H1 (cell line): Measurements from ENCODE around the gene MAP4K4. TPM values are rescaled to one million over a fixed set of nuclear protein-coding genes. Genes with fewer than 3 reads are reported as not detected.

ENCODE experiments used
- CTCF ChIA-PET: fragments of 300-600 bp; sonication (Branson Sonifier 250); formaldehyde crosslinking; loops from one replicate; lab custom pipeline; 2021; ENCODE audit not compliant: partially characterized antibody; lab: Charles Lee
- POLR2A ChIA-PET: fragments of 300-600 bp; sonication (Branson Sonifier 250); formaldehyde crosslinking; loops from one replicate; lab custom pipeline; 2021; ENCODE audit warnings: inconsistent platforms; ENCODE audit not compliant: partially characterized antibody; lab: Charles Lee
- DNase-seq, 2 experiments: peaks; one replicate each; pipeline versions ENCODE4 v3.0.0 to v3.0.0-alpha.2; 2010 to 2022; ENCODE audit warnings: low spot score in 2 of 2, low read depth in 1 of 2, mixed read lengths in 1 of 2
- FAIRE-seq: peaks from 2 replicates; lab custom pipeline; 2011; peaks lifted over from hg19 to GRCh38; lab: Jason Lieb, UNC
- H2AFZ ChIP-seq: 2 replicates; pipeline ENCODE4 v1.8.1; 2012; ENCODE audit warnings: low read length, inconsistent platforms
- H2AK5ac ChIP-seq: 2 replicates; pipeline ENCODE4 v1.6.1; 2013; ENCODE audit warnings: low read depth, low read length
- H2BK120ac ChIP-seq: replicated peaks from 2 replicates; pipeline ENCODE3; 2013; ENCODE audit warnings: low read depth, low read length, inconsistent platforms
- H2BK12ac ChIP-seq: 2 replicates; pipeline ENCODE4 v1.6.1; 2013; ENCODE audit warnings: low read depth, low read length
- H2BK15ac ChIP-seq: 2 replicates; pipeline ENCODE4 v1.6.1; 2013; ENCODE audit warnings: low read length
- H2BK20ac ChIP-seq: 2 replicates; pipeline ENCODE4 v1.6.1; 2013; ENCODE audit warnings: low read length
- H2BK5ac ChIP-seq: 2 replicates; pipeline ENCODE4 v1.6.1; 2013; ENCODE audit warnings: low read depth, low read length
- H3K14ac ChIP-seq: 2 replicates; pipeline ENCODE4 v1.6.1; 2013; ENCODE audit warnings: inconsistent platforms; ENCODE audit not compliant: insufficient read length
- H3K18ac ChIP-seq: 2 replicates; pipeline ENCODE4 v1.6.1; 2013; ENCODE audit warnings: low read length; ENCODE audit errors: extremely low read depth
- H3K23ac ChIP-seq: 2 replicates; pipeline ENCODE4 v1.6.1; 2013; ENCODE audit warnings: inconsistent platforms; ENCODE audit not compliant: insufficient read length
- H3K23me2 ChIP-seq: 2 replicates; pipeline ENCODE4 v1.6.1; 2013; ENCODE audit warnings: low read depth, low read length
- H3K27ac ChIP-seq: 2 replicates; pipeline ENCODE4 v1.6.1; 2011; ENCODE audit warnings: low read depth, low read length, inconsistent platforms
- H3K27me3 ChIP-seq, 4 experiments: replicated peaks in 1 of 4; 1 replicate in 1 of 4; 2 replicates in 3 of 4; pipeline versions ENCODE4 v1.6.1 to v1.8.1; 2011 to 2013; ENCODE audit warnings: low read length in 3 of 4, mild to moderate bottlenecking in 3 of 4, inconsistent platforms in 2 of 4, mixed read lengths in 2 of 4, moderate library complexity in 1 of 4; ENCODE audit not compliant: control insufficient read depth in 3 of 4, insufficient read depth in 3 of 4; ENCODE audit errors: extremely low read depth in 1 of 4
- H3K36me3 ChIP-seq, 4 experiments: 2 replicates each; pipeline versions ENCODE4 v1.6.1 to v1.8.1; 2011 to 2013; ENCODE audit warnings: mild to moderate bottlenecking in 4 of 4, low read length in 3 of 4, moderate library complexity in 2 of 4, control low read depth in 1 of 4, inconsistent platforms in 1 of 4; ENCODE audit not compliant: insufficient read depth in 4 of 4, control insufficient read depth in 2 of 4
- H3K4ac ChIP-seq: replicated peaks from 2 replicates; pipeline ENCODE3; 2013; ENCODE audit warnings: low read length, low read depth, mixed read lengths, inconsistent platforms; ENCODE audit not compliant: insufficient read length
- H3K4me1 ChIP-seq, 4 experiments: replicated peaks in 1 of 4; 1 replicate in 1 of 4; 2 replicates in 3 of 4; pipeline versions ENCODE4 v1.6.1 to v1.8.1; 2011 to 2013; ENCODE audit warnings: low read length in 3 of 4, inconsistent platforms in 2 of 4, mixed read lengths in 1 of 4; ENCODE audit not compliant: insufficient read depth in 4 of 4, control insufficient read depth in 3 of 4
- H3K4me2 ChIP-seq, 2 experiments: 2 replicates each; pipeline versions ENCODE4 v1.6.1 to v1.8.1; 2011 to 2013; ENCODE audit warnings: low read depth in 2 of 2, low read length in 2 of 2, control low read depth in 1 of 2, inconsistent platforms in 1 of 2, mild to moderate bottlenecking in 1 of 2; ENCODE audit not compliant: insufficient read depth in 1 of 2
- H3K4me3 ChIP-seq, 4 experiments: fragments of 200-600, 300-600 bp in 1 of 4; sonication (generic), shearing (Covaris generic), sonication (Bioruptor Twin) in 1 of 4; 2 replicates each; pipeline versions ENCODE4 v1.5.1 to v1.8.1; 2011 to 2016; ENCODE audit warnings: low read length in 4 of 4, low read depth in 3 of 4, control low read depth in 2 of 4, inconsistent platforms in 2 of 4, mild to moderate bottlenecking in 2 of 4, mixed read lengths in 1 of 4, moderate library complexity in 1 of 4; ENCODE audit not compliant: insufficient read depth in 2 of 4; ENCODE audit errors: extremely low read depth in 1 of 4
- H3K56ac ChIP-seq: replicated peaks from 2 replicates; pipeline ENCODE3; 2013; ENCODE audit warnings: low read depth, mild to moderate bottlenecking, mixed read lengths, low read length, inconsistent platforms; ENCODE audit not compliant: insufficient read length
- H3K79me1 ChIP-seq: 2 replicates; pipeline ENCODE4 v1.6.1; 2013; ENCODE audit warnings: low read depth, low read length, control low read depth
- H3K79me2 ChIP-seq, 2 experiments: 2 replicates each; pipeline versions ENCODE4 v1.6.1 to v1.8.1; 2012 to 2013; ENCODE audit warnings: low read length in 2 of 2, mild to moderate bottlenecking in 2 of 2, inconsistent platforms in 1 of 2; ENCODE audit not compliant: insufficient read depth in 2 of 2, control insufficient read depth in 1 of 2
- H3K9ac ChIP-seq, 4 experiments: replicated peaks in 1 of 4; 1 replicate in 1 of 4; 2 replicates in 3 of 4; pipeline versions ENCODE4 v1.6.1 to v1.8.1; 2011 to 2013; ENCODE audit warnings: low read depth in 3 of 4, low read length in 3 of 4, control low read depth in 2 of 4, mild to moderate bottlenecking in 2 of 4, moderate library complexity in 2 of 4, inconsistent platforms in 1 of 4; ENCODE audit errors: extremely low read depth in 1 of 4
- H3K9me3 ChIP-seq, 2 experiments: 2 replicates each; pipeline versions ENCODE4 v1.6.1 to v1.8.1; 2012 to 2013; ENCODE audit warnings: mild to moderate bottlenecking in 2 of 2, moderate library complexity in 2 of 2, control low read depth in 1 of 2, inconsistent platforms in 1 of 2, low read depth in 1 of 2, low read length in 1 of 2, mixed read lengths in 1 of 2; ENCODE audit not compliant: insufficient read depth in 2 of 2
- H4K20me1 ChIP-seq, 2 experiments: replicated peaks in 1 of 2; 2 replicates each; pipeline versions ENCODE3 to v1.8.1; 2011 to 2013; ENCODE audit warnings: inconsistent platforms in 2 of 2, low read length in 2 of 2, mild to moderate bottlenecking in 1 of 2; ENCODE audit not compliant: insufficient read depth in 2 of 2, control insufficient read depth in 1 of 2
- H4K5ac ChIP-seq: 2 replicates; pipeline ENCODE4 v1.6.1; 2013; ENCODE audit warnings: low read length, low read depth, mixed read lengths, inconsistent platforms; ENCODE audit not compliant: insufficient read length
- H4K8ac ChIP-seq: 2 replicates; pipeline ENCODE4 v1.8.0; 2013; ENCODE audit warnings: mild to moderate bottlenecking, moderate library complexity, low read length, inconsistent platforms; ENCODE audit not compliant: insufficient read depth; ENCODE audit errors: extremely low read depth
- H4K91ac ChIP-seq: replicated peaks from 2 replicates; pipeline ENCODE3; 2013; ENCODE audit warnings: low read length, mixed read lengths, inconsistent platforms; ENCODE audit not compliant: insufficient read length
- GABPA ChIP-seq: IDR thresholded peaks from 2 replicates; pipeline ENCODE4 v1.6.1; 2011; ENCODE audit warnings: mild to moderate bottlenecking, low read length, moderate library complexity, borderline replicate concordance; ENCODE audit not compliant: insufficient read depth
- NANOG ChIP-seq: IDR thresholded peaks from 2 replicates; pipeline ENCODE4 v1.6.1; 2011; ENCODE audit warnings: low read length, low read depth, mild to moderate bottlenecking, inconsistent platforms; ENCODE audit not compliant: insufficient read depth, poor library complexity, severe bottlenecking
- SAP30 ChIP-seq: fragments of 300-600 bp; sonication (generic); IDR thresholded peaks from 2 replicates; pipeline ENCODE4 v1.7.1; 2012; ENCODE audit warnings: low read length, moderate library complexity, mild to moderate bottlenecking, inconsistent platforms; ENCODE audit not compliant: insufficient read depth, insufficient replicate concordance
- SIN3A ChIP-seq, 2 experiments: IDR thresholded peaks in 1 of 2; conservative IDR thresholded peaks in 1 of 2; 2 replicates each; pipeline ENCODE4 v1.6.1; 2011 to 2012; ENCODE audit warnings: low read length in 2 of 2, improper control_type of control experiment in 1 of 2, low read depth in 1 of 2, mild to moderate bottlenecking in 1 of 2
- SP1 ChIP-seq: IDR thresholded peaks from 2 replicates; pipeline ENCODE4 v1.6.1; 2011; ENCODE audit warnings: low read depth, low read length
- WGBS, 2 experiments: shearing (Covaris generic) in 1 of 2; methylation state at CpG; one replicate each; pipeline versions ENCODE4 v1.1.6 to v1.1.7; 2013 to 2015; ENCODE audit warnings: low lambda C conversion rate in 2 of 2, mixed read lengths in 2 of 2, inconsistent platforms in 1 of 2, low coverage in 1 of 2, missing lambda C conversion rate in 1 of 2; ENCODE audit not compliant: insufficient replicate concordance in 2 of 2, insufficient coverage in 1 of 2, insufficient read length in 1 of 2; ENCODE audit errors: extremely low coverage in 1 of 2, missing lambda C conversion rate in 1 of 2; 5-methylcytosine and 5-hydroxymethylcytosine counted together
- polyA plus RNA-seq, 7 experiments: library from polyadenylated mRNA; depleted of rRNA in 3 of 7; stranded (reverse) in 5 of 7; unstranded in 2 of 7; fragments of >200 nt in 5 of 7; fragments of 200-250 nt in 2 of 7; gene quantifications; 1 replicate in 5 of 7; 2 replicates in 1 of 7; 4 replicates in 1 of 7; pipeline versions ENCODE4 v1.2.1 to v1.2.3, GENCODE V29; 2011 to 2013; ENCODE audit warnings: missing spikeins in 2 of 7, mixed read lengths in 2 of 7
- total RNA-seq: library from RNA; stranded (reverse); fragmentation: NEBNext Ultra II Directional; extraction: Animal tissue kit (Norgen Biotek cat#: 25700); gene quantifications from 2 replicates; pipeline ENCODE4 v1.2.1, GENCODE V29; 2021

MAP4K4 gene
- total and polyA plus RNA-seq, 2 of the 8 experiments (the other 6 are each of a cell fraction or from before 2014, with no cell fraction given) = 53.2 to 138 TPM

DNA sequence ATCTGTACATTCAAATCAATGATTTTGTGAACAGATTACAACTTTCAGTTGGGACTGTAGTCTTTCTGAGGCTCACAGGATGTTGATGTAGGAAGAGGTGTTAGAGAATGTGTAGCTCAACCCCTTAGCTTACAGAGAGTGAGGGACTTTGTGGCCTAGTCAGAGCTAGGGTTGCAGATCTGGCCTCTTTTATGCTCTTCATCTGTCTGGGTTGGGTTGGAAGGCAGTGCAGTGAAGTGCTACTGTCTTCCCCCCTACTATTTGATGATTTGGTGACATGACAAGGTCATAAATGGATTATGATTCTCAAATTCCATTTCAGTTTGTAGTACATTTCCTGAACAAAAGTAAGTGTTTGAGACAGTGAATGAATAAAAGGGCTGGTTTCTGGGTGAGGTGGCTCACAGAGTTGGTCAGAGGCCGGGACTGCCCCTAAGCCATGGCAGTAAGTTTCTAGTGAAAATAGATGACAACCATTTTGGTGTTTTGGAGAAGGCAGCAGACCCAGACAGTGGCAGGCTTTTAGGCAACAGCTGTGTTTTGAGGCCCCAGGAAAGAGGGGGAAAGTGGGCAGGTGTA is 21.6 kb downstream of the MAP4K4 start:
- Histone ChIP-seq H2BK120ac (no peak overlapping the region), H3K4ac (no peak overlapping the region), H2AK5ac (no peak overlapping the region), H3K23me2 (no peaks in the 10 kb centered on the region), H3K79me1 (peaks cover 8% of the 10 kb centered on the region), H3K18ac (no peak overlapping the region), H2BK12ac (no peak overlapping the region), H2BK5ac (no peak overlapping the region), H4K5ac (no peak overlapping the region), H2BK15ac (no peak overlapping the region), H3K36me3 (no peaks in the 10 kb centered on the region), H3K79me2 (peaks cover 9 to 95% of the 10 kb centered on the region in 2 experiments), H3K9me3 (no peaks in the 10 kb centered on the region), H3K4me2 (no peak overlapping the region), H3K14ac (no peak overlapping the region), H4K91ac (no peak overlapping the region), H3K27ac (no peak overlapping the region), H4K20me1 (peaks cover 15 to 20% of the 10 kb centered on the region in 2 experiments), H3K9ac (no peak overlapping the region), H3K23ac (no peak overlapping the region), H2BK20ac (no peak overlapping the region), H3K27me3 (no peaks in the 10 kb centered on the region), H3K4me3 (no peak overlapping the region), H4K8ac (no peak overlapping the region), H2AFZ (no peak overlapping the region), H3K4me1 (peaks cover 0 to 8% (median 4%) of the 10 kb centered on the region in 4 experiments), H3K56ac (no peak overlapping the region)
- ChIA-PET CTCF (interaction anchor here (0.8 to 2.6 kb wide), 4 partner anchors 10 to 389 kb away, joined by 3 to 9 read pairs (median 3); no protein-coding TSS in a partner anchor), POLR2A (interaction anchor here (1.2 kb wide), 1 partner anchor 217 kb away, joined by 3 read pairs; no protein-coding TSS in a partner anchor)
- FAIRE-seq (no peak), DNase-seq (no peak)
- 75% methylated on average over 1 of the region's 1 CpG; no CpG with 5 or more reads in 1 of the 2 experiments for WGBS, 2 experiments
- TF ChIP-seq GABPA (no peak), SIN3A (conservative IDR thresholded peaks at IDR 0.05 in 1 of 2, IDR thresholded peaks at IDR 0.05 in 1 of 2; ENCODE audit: low read depth in 1 of 2, low read length in 2 of 2) (no peak), SAP30 (no peak), SP1 (no peak), NANOG (no peak)
